ENCODE data around the gene ATP6V0B. TPM values are rescaled to one million over a fixed set of nuclear protein-coding genes. Genes with fewer than 3 reads are reported as not detected.

The ATP6V0B gene
- total and polyA plus RNA-seq, 2 experiments from 2014 or later, result 112 to 142 TPM

GRCh38 chr1:43970502-43970901, 4.3 kb upstream of the ATP6V0B start:
- H3K27me3 ChIP-seq (ENCODE audit: insufficient read depth), result no peaks in the 10 kb centered on the region
- no peaks in the 10 kb centered on the region for H3K9me3 Mint-ChIP-seq
- H3K4me1 ChIP-seq (ENCODE audit: insufficient read depth), result peaks cover 18% of the 10 kb centered on the region
- no peaks in the 10 kb centered on the region for H3K9me2 ChIP-seq (ENCODE audit: insufficient read depth)
- H3K4me1 Mint-ChIP-seq, result peaks cover 18% of the 10 kb centered on the region
- H3K4me3 Mint-ChIP-seq, result peak overlapping the region; percentile 99
- peaks cover 12% of the 10 kb centered on the region for H3K79me2 ChIP-seq (replicated peaks; ENCODE audit: insufficient read depth)
- no peak for DNase-seq (ENCODE audit: low spot score)
- ATAC-seq, result no peak
- no peak overlapping the region; the same call in 1 of the 2 replicates for H2AFZ ChIP-seq
- H3K4me2 ChIP-seq, result peak overlapping the region; percentile 98
- peaks cover 4% of the 10 kb centered on the region for H4K20me1 ChIP-seq (replicated peaks; ENCODE audit: insufficient read depth)
- H3K36me3 Mint-ChIP-seq (ENCODE audit: low read depth), result peaks cover 39% of the 10 kb centered on the region
- TF ChIP-seq ZNF462 (CRISPR knock-in tag; IDR thresholded peaks at IDR 0.05) (no peak), CTCF (conservative IDR thresholded peaks at IDR 0.05; ENCODE audit: low read depth in 2 of 2) (no peak), EZH2phosphoT487 (IDR thresholded peaks at IDR 0.05; ENCODE audit: unreplicated experiment) (no peak), CREB1 (CRISPR knock-in tag; IDR thresholded peaks at IDR 0.05; ENCODE audit: low read depth) (no peak), ZNF114 (CRISPR knock-in tag; IDR thresholded peaks at IDR 0.05) (no peak), EZH2 (IDR thresholded peaks at IDR 0.05; ENCODE audit: low read depth, unreplicated experiment) (no peak), NANOG (IDR thresholded peaks at IDR 0.05; ENCODE audit: borderline replicate concordance) (no peak), STAT1 (IDR thresholded peaks at IDR 0.05; ENCODE audit: unreplicated experiment) (no peak), ZNF331 (CRISPR knock-in tag; IDR thresholded peaks at IDR 0.05; ENCODE audit: low read depth) (no peak)
- no peaks in the 10 kb centered on the region for H3K36me3 ChIP-seq (ENCODE audit: insufficient read depth)
- peak overlapping the region; percentile 89 for H3K27ac Mint-ChIP-seq
- no peak overlapping the region for H3K27ac ChIP-seq (ENCODE audit: low read depth)
- H3K4me3 ChIP-seq, result peak overlapping the region; percentile 100
- H3K27me3 Mint-ChIP-seq (ENCODE audit: insufficient read depth, low read depth, poor library complexity), result peaks cover 13% of the 10 kb centered on the region
- H3F3A ChIP-seq (replicated peaks; ENCODE audit: low read depth), result peaks cover 3% of the 10 kb centered on the region; the same call in 1 of the 2 replicates
